ENCODE measurements around the gene TROAP.
A peak's percentile ranks its signal among the peaks of the same experiment; 100 is the strongest.

Gene TROAP

DNA sequence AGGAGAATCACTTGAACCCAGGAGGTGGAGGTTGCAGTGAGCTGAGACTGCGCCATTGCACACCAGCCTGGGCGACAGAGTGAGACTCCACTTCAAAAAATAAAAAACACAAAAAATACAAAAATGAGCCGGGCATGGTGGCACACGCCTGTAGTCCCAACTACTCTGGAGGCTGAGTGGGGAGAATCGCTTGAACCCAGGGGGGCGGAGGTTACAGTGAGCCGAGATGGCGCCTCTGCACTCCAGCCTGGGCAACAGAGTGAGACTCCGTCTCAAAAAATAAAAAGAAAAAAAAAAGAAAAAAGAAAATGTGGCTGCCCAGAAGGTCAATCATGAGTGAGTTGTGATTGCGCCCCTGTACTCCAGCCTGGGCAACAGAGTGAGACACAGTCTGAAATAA is 32.9 kb downstream of the TROAP start:
- Histone ChIP-seq H3K36me3 (ENCODE audit: control insufficient read depth, insufficient read depth, low read length) (no peaks in the 10 kb centered on the region), H3K9me3 (ENCODE audit: control insufficient read depth, low read length) (no peaks in the 10 kb centered on the region), H3K4me3 (ENCODE audit: insufficient read depth, low read depth, low read length) (no peak overlapping the region), H3K27ac (ENCODE audit: insufficient read depth, low read depth, low read length, poor library complexity, severe bottlenecking) (no peak overlapping the region), H3K27me3 (ENCODE audit: control insufficient read depth, insufficient read depth, low read length, poor library complexity, severe bottlenecking) (peaks cover 11% of the 10 kb centered on the region), H3K4me1 (ENCODE audit: control insufficient read depth, insufficient read depth, low read length) (no peaks in the 10 kb centered on the region)
- WGBS, 2 experiments = 86 to 95% methylated on average over 9 to 10 of the region's 10 CpGs

DNA sequence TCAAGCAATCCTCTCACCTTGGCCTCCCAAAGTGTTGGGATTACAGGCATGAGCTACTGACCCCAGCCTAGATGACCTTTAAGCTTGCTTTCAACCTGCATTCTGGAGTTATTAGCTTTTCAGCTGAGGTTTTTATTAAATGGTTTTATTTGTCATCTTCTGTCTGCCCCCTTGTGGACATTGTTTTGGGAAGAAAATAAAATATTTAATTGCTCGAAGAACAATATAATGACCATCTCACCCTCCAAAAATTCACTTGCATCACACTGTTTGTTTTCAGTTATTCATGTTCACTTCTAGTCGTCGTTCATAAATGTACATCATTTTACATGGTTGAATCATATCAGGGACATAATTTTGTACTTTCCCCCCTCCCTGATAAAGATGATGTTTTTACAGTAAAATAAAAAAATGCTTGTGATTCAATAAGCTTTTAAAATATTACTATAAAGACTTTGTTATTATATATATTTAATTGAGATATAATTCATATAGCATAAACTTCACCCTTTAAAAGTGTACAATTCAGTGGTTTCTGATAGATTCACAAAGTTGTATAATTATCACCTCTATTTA is 34.1 kb downstream of the TROAP start:
- no peak overlapping the region for H3K4me3 ChIP-seq (ENCODE audit: insufficient read depth, low read depth, low read length)
- H3K36me3 ChIP-seq (ENCODE audit: control insufficient read depth, insufficient read depth, low read length) = no peaks in the 10 kb centered on the region
- H3K4me1 ChIP-seq (ENCODE audit: control insufficient read depth, insufficient read depth, low read length) = no peaks in the 10 kb centered on the region
- H3K9me3 ChIP-seq (ENCODE audit: control insufficient read depth, low read length) = no peaks in the 10 kb centered on the region
- WGBS, 2 experiments = 45 to 56% methylated on average over 3 of the region's 3 CpGs
- H3K27me3 ChIP-seq (ENCODE audit: control insufficient read depth, insufficient read depth, low read length, poor library complexity, severe bottlenecking) = peaks cover 9% of the 10 kb centered on the region
- no peak overlapping the region for H3K27ac ChIP-seq (ENCODE audit: insufficient read depth, low read depth, low read length, poor library complexity, severe bottlenecking)

DNA sequence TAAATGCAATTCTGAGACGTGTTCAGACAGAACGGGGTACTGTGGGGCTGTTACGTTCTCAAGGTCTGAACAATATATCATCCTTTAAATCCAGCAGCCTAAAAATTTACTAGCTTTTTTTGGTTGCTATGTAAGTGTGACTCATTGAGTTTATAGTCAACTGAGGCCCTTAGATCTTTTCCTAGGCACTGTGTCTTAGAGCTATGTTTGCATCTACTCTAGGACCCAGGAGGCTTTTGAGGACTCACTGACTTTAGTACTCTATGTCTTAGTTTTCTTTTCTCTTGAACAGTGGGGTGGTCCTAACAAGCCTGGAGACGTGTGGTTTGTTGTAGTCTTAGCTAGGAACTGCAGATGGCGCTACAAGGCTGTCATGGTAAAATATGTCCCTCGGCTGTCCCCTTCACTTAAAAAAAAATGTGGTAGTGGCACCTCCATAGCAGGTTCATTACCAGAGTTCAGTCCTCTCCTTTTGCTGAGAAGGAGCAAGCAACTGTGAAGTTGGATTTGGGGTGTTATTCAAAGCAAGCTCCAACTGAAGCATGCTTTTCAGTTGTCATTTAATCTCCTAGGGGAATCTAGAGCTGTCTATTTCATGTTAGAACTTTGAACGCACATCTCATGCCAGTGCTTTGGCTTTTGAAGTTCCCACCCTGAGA is 35.6 kb downstream of the TROAP start:
- H3K4me3 ChIP-seq (ENCODE audit: insufficient read depth, low read depth, low read length) = no peak overlapping the region
- no peaks in the 10 kb centered on the region for H3K9me3 ChIP-seq (ENCODE audit: control insufficient read depth, low read length)
- 40 to 43% methylated on average over 7 of the region's 7 CpGs for WGBS, 2 experiments
- H3K27ac ChIP-seq (ENCODE audit: insufficient read depth, low read depth, low read length, poor library complexity, severe bottlenecking) = no peak overlapping the region
- peaks cover 9% of the 10 kb centered on the region for H3K27me3 ChIP-seq (ENCODE audit: control insufficient read depth, insufficient read depth, low read length, poor library complexity, severe bottlenecking)
- no peaks in the 10 kb centered on the region for H3K4me1 ChIP-seq (ENCODE audit: control insufficient read depth, insufficient read depth, low read length)
- H3K36me3 ChIP-seq (ENCODE audit: control insufficient read depth, insufficient read depth, low read length) = no peaks in the 10 kb centered on the region

DNA sequence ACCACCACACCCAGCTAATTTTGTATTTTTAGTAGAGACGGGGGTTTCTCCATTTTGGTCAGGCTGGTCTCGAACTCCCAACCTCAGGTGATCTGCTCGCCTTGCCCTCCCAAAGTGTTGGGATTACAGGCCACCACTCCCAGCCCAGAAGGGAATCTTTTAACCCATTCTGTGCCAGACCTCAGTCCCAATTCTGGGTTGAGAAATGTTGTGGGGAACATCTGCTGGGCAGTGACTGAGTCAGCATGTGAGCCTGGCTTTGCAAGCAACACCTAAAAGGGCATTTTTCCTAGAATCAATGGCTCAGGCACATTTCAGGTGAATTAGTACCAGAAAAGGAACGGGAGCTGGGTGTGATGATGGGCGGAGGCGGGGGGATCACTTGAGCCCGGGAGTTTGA is 36.6 kb downstream of the TROAP start:
- Histone ChIP-seq H3K36me3 (ENCODE audit: control insufficient read depth, insufficient read depth, low read length) (no peaks in the 10 kb centered on the region), H3K4me3 (ENCODE audit: insufficient read depth, low read depth, low read length) (no peak overlapping the region), H3K27ac (ENCODE audit: insufficient read depth, low read depth, low read length, poor library complexity, severe bottlenecking) (no peak overlapping the region), H3K9me3 (ENCODE audit: control insufficient read depth, low read length) (no peaks in the 10 kb centered on the region), H3K4me1 (ENCODE audit: control insufficient read depth, insufficient read depth, low read length) (no peaks in the 10 kb centered on the region), H3K27me3 (ENCODE audit: control insufficient read depth, insufficient read depth, low read length, poor library complexity, severe bottlenecking) (peaks cover 2% of the 10 kb centered on the region)
- WGBS, 2 experiments = 77 to 78% methylated on average over 7 of the region's 7 CpGs

DNA sequence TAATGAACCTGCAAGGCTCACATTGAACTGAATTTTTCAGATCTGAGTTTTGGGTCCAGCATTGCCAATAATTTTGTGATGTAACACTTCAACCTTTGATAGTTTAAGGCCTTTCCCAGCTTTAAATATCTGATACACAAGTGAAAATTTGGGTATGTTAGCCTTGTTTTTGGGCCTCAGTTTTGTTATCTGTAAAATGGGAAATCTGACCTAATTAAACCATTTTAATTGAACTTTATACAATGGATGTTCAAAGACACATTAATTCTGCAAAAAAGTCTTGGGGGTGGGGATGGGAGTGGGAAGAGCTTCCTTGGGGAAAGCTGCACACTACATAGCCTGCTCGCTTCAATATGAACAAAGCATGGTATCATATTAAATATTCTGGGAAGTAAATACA is 39.0 kb downstream of the TROAP start:
- Histone ChIP-seq H3K36me3 (ENCODE audit: control insufficient read depth, insufficient read depth, low read length) (no peaks in the 10 kb centered on the region), H3K9me3 (ENCODE audit: control insufficient read depth, low read length) (no peaks in the 10 kb centered on the region), H3K27ac (ENCODE audit: insufficient read depth, low read depth, low read length, poor library complexity, severe bottlenecking) (no peak overlapping the region), H3K27me3 (ENCODE audit: control insufficient read depth, insufficient read depth, low read length, poor library complexity, severe bottlenecking) (no peaks in the 10 kb centered on the region), H3K4me3 (ENCODE audit: insufficient read depth, low read depth, low read length) (no peak overlapping the region), H3K4me1 (ENCODE audit: control insufficient read depth, insufficient read depth, low read length) (no peaks in the 10 kb centered on the region)
- WGBS, 2 experiments = 100% methylated on average over 1 of the region's 1 CpG

DNA sequence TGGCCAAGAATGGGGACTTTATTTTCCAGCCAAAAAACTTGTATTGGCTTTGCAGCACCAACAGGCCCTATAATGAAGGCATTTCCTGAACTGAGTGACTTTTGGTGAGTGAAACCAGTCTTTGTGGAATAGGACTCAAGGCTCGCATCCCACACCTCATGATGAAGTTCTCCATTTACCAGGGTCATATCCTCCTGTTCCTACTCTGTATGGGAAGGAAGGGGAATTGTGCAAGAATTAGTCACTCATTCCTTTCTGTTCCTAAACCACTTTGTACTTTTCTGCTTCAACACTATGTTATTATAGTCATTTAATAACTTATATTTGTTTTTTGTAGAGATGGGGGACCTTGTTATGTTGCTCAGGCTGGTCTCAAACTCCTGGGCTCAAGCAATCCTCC is 41.9 kb downstream of the TROAP start:
- WGBS, 2 experiments = 100% methylated on average over 1 of the region's 1 CpG; no CpG with 5 or more reads in 1 of the 2 experiments
- Histone ChIP-seq H3K27me3 (ENCODE audit: control insufficient read depth, insufficient read depth, low read length, poor library complexity, severe bottlenecking) (no peaks in the 10 kb centered on the region), H3K4me1 (ENCODE audit: control insufficient read depth, insufficient read depth, low read length) (no peaks in the 10 kb centered on the region), H3K36me3 (ENCODE audit: control insufficient read depth, insufficient read depth, low read length) (no peaks in the 10 kb centered on the region), H3K4me3 (ENCODE audit: insufficient read depth, low read depth, low read length) (no peak overlapping the region), H3K27ac (ENCODE audit: insufficient read depth, low read depth, low read length, poor library complexity, severe bottlenecking) (no peak overlapping the region), H3K9me3 (ENCODE audit: control insufficient read depth, low read length) (no peaks in the 10 kb centered on the region)

DNA sequence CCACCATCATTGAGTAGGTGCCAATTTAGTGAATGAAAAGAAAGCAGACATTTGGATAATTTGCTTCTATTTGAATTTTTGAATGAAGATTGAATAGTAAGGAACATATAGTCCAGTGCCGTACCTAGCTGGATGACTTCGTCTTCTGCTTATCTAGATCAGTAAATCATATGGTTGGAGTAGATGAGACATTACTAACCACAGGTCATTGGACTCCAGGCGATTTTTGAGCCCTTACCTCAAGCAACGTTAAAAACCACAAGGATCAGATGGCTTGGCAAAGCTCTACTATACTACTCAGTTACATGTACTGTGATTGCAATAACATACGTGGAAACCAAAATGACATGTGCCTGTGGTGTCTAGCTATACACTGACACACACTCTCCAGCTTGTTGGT is 42.5 kb downstream of the TROAP start:
- WGBS, 2 experiments = 90 to 94% methylated on average over 5 of the region's 5 CpGs

DNA sequence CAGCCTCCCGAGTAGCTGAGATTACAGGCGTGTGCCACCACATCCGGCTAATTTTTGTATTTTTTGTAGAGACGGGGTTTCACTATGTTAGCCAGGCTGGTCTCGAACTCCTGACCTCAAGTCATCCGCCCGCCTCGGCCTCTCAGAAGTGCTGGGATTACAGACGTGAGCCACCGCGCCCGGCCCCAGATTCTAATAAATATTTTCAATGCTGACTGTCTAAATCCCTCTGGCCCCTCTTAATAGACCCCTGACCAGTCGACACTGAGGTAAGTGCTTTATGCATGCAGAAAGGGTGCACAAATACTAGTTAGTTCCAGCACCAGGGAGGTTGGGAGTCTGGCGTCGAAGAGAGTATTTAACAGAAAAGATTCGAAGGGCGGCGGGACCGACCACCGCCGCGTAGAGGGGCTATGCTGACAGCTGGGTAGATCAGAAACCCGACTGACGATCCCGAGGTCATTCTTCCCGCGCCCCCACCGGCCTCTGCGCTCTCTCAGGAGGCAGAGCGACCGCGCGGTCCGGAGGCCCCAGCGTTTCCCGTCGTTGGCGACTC is 43.1 kb downstream of the TROAP start:
- WGBS, 2 experiments = 19 to 20% methylated on average over 38 of the region's 38 CpGs
- peak overlapping the region; percentile 62 for H3K4me3 ChIP-seq (ENCODE audit: insufficient read depth, low read depth, low read length)
- H3K27ac ChIP-seq (ENCODE audit: insufficient read depth, low read depth, low read length, poor library complexity, severe bottlenecking) = peak overlapping the region; percentile 97
- H3K27me3 ChIP-seq (ENCODE audit: control insufficient read depth, insufficient read depth, low read length, poor library complexity, severe bottlenecking) = no peaks in the 10 kb centered on the region
- H3K4me1 ChIP-seq (ENCODE audit: control insufficient read depth, insufficient read depth, low read length) = no peaks in the 10 kb centered on the region
- no peaks in the 10 kb centered on the region for H3K36me3 ChIP-seq (ENCODE audit: control insufficient read depth, insufficient read depth, low read length)
- no peaks in the 10 kb centered on the region for H3K9me3 ChIP-seq (ENCODE audit: control insufficient read depth, low read length)

More for the DNA sequence above, 42.5 kb downstream of the TROAP start:
- Histone ChIP-seq H3K36me3 (ENCODE audit: control insufficient read depth, insufficient read depth, low read length) (no peaks in the 10 kb centered on the region), H3K27ac (ENCODE audit: insufficient read depth, low read depth, low read length, poor library complexity, severe bottlenecking) (no peak overlapping the region), H3K9me3 (ENCODE audit: control insufficient read depth, low read length) (no peaks in the 10 kb centered on the region), H3K27me3 (ENCODE audit: control insufficient read depth, insufficient read depth, low read length, poor library complexity, severe bottlenecking) (no peaks in the 10 kb centered on the region), H3K4me1 (ENCODE audit: control insufficient read depth, insufficient read depth, low read length) (no peaks in the 10 kb centered on the region), H3K4me3 (ENCODE audit: insufficient read depth, low read depth, low read length) (no peak overlapping the region)

DNA sequence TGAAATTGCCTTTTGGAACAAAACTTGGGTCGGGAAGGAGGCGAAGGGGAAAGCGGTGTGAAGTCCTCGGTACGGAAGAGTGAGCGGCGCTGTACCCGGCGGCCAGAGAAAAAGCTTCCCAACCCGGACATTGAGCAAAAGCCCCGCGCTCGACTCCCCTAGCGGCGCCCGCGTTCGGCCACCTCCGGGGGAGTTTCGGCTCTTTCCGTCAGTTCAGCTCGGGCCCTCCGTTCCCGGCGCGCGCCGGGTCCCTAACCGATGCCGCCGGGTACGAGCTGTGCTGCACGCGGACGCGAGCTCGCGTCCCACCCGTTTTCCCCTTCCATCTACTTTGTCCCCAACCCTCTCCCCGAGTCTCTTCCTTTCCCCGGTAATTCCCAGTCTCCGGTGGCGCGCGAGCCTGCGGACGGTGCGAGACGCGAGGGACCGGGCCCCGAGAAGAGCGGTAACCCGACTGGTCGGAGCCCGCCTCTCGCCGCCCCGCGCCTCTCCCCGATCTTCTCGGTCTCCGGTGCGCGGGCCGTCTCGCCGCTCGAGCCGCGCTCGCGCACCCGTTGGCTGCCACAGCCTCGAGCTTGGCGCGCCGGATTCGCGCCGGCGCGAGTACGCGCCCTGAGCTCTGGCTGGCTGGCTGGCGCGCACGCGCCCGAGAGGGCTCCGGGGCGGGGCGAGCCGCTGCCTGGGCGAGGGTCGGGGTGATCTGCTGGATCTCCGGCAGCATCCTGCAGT is 43.8 kb downstream of the TROAP start:
- H3K27me3 ChIP-seq (ENCODE audit: control insufficient read depth, insufficient read depth, low read length, poor library complexity, severe bottlenecking) = no peaks in the 10 kb centered on the region
- no peaks in the 10 kb centered on the region for H3K36me3 ChIP-seq (ENCODE audit: control insufficient read depth, insufficient read depth, low read length)
- no peaks in the 10 kb centered on the region for H3K9me3 ChIP-seq (ENCODE audit: control insufficient read depth, low read length)
- no peaks in the 10 kb centered on the region for H3K4me1 ChIP-seq (ENCODE audit: control insufficient read depth, insufficient read depth, low read length)
- H3K4me3 ChIP-seq (ENCODE audit: insufficient read depth, low read depth, low read length) = peak overlapping the region; percentile 62
- 0% methylated on average over 97 of the region's 97 CpGs for WGBS, 2 experiments
- H3K27ac ChIP-seq (ENCODE audit: insufficient read depth, low read depth, low read length, poor library complexity, severe bottlenecking) = peak overlapping the region; percentile 97

Data from ectodermal cell (in vitro differentiated cells).